CD14-positive monocyte (primary cell): ENCODE results near the gene STX4. TPM values are rescaled to one million over a fixed set of nuclear protein-coding genes. Genes with fewer than 3 reads are reported as not detected.

Source experiments
- DNase-seq, 3 donors: peaks; one replicate each; pipeline ENCODE4 v3.0.0-alpha.2; 2011 to 2022
- H2AFZ ChIP-seq: 2 replicates; pipeline ENCODE4 v1.6.0; 2012; ENCODE audit warnings: mild to moderate bottlenecking, low read depth, low read length, inconsistent platforms; ENCODE audit not compliant: insufficient read depth, poor library complexity, severe bottlenecking
- H3K27ac ChIP-seq, 2 donors: 1 replicate in 1 of 2; 2 replicates in 1 of 2; pipeline ENCODE4 v1.5.1; 2012 to 2013; ENCODE audit warnings: low read length in 2 of 2, control low read depth in 1 of 2, inconsistent platforms in 1 of 2, low read depth in 1 of 2, mild to moderate bottlenecking in 1 of 2
- H3K27me3 ChIP-seq, 2 donors: one replicate each; pipeline versions ENCODE4 v1.6.0 to v1.6.1; 2011 to 2013; ENCODE audit warnings: low read length in 2 of 2; ENCODE audit not compliant: control insufficient read depth in 2 of 2, insufficient read depth in 2 of 2
- H3K36me3 ChIP-seq, 2 donors: replicated peaks in 1 of 2; 1 replicate in 1 of 2; 2 replicates in 1 of 2; pipeline versions ENCODE4 v1.5.1 to v1.6.1; 2012 to 2013; ENCODE audit warnings: low read length in 2 of 2, control low read depth in 1 of 2, inconsistent platforms in 1 of 2, mild to moderate bottlenecking in 1 of 2; ENCODE audit not compliant: insufficient read depth in 2 of 2, control insufficient read depth in 1 of 2
- H3K4me1 ChIP-seq, 2 donors: 1 replicate in 1 of 2; 2 replicates in 1 of 2; pipeline versions ENCODE4 v1.5.1 to v1.6.1; 2012 to 2013; ENCODE audit warnings: low read length in 2 of 2, control low read depth in 1 of 2, inconsistent platforms in 1 of 2, mild to moderate bottlenecking in 1 of 2, moderate library complexity in 1 of 2; ENCODE audit not compliant: insufficient read depth in 2 of 2, control insufficient read depth in 1 of 2
- H3K4me2 ChIP-seq: replicated peaks from 2 replicates; pipeline ENCODE3; 2012; ENCODE audit warnings: low read length, moderate library complexity, mild to moderate bottlenecking; ENCODE audit not compliant: poor library complexity, severe bottlenecking; ENCODE audit errors: extremely low read depth
- H3K4me3 ChIP-seq, 3 experiments: fragments of 200-600 bp in 1 of 3; sonication (generic) in 1 of 3; replicated peaks in 1 of 3; 1 replicate in 2 of 3; 2 replicates in 1 of 3; pipeline ENCODE4 v1.5.1; 2011 to 2013; ENCODE audit warnings: low read length in 3 of 3, mild to moderate bottlenecking in 3 of 3, control low read depth in 2 of 3, low read depth in 2 of 3, inconsistent platforms in 1 of 3, moderate library complexity in 1 of 3
- H3K79me2 ChIP-seq: 2 replicates; pipeline ENCODE4 v1.6.0; 2012; ENCODE audit warnings: mild to moderate bottlenecking, control low read depth, inconsistent platforms, low read length, moderate library complexity; ENCODE audit not compliant: insufficient read depth
- H3K9ac ChIP-seq: 2 replicates; pipeline ENCODE4 v1.6.0; 2017; ENCODE audit warnings: low read length, mild to moderate bottlenecking; ENCODE audit not compliant: insufficient read depth, poor library complexity, severe bottlenecking
- H3K9me3 ChIP-seq, 2 donors: replicated peaks in 1 of 2; 1 replicate in 1 of 2; 2 replicates in 1 of 2; pipeline versions ENCODE4 v1.5.1 to v1.6.1; 2012 to 2013; ENCODE audit warnings: low read length in 2 of 2, control low read depth in 1 of 2; ENCODE audit not compliant: control insufficient read depth in 1 of 2, insufficient read depth in 1 of 2
- H4K20me1 ChIP-seq: 2 replicates; pipeline ENCODE4 v1.6.0; 2012; ENCODE audit warnings: mild to moderate bottlenecking, low read length, control low read depth, moderate library complexity; ENCODE audit not compliant: insufficient read depth
- H3K27ac Mint-ChIP-seq, 7 donors: one replicate each; pipeline ENCODE4 v1.8.0; 2020; ENCODE audit warnings: mild to moderate bottlenecking in 7 of 7, mixed read lengths in 7 of 7, moderate library complexity in 6 of 7, inconsistent platforms in 2 of 7
- H3K27me3 Mint-ChIP-seq, 3 donors: one replicate each; pipeline ENCODE4 v1.8.0; 2021 to 2022; ENCODE audit warnings: low read depth in 3 of 3, mild to moderate bottlenecking in 3 of 3, mixed read lengths in 3 of 3, moderate library complexity in 3 of 3, inconsistent platforms in 1 of 3
- H3K36me3 Mint-ChIP-seq, 2 donors: one replicate each; pipeline ENCODE4 v1.8.0; 2020; ENCODE audit warnings: mixed read lengths in 2 of 2, inconsistent platforms in 1 of 2, mild to moderate bottlenecking in 1 of 2
- H3K4me1 Mint-ChIP-seq: one replicate; pipeline ENCODE4 v1.8.0; 2020; ENCODE audit warnings: mild to moderate bottlenecking, mixed read lengths
- H3K4me3 Mint-ChIP-seq, 2 donors: one replicate each; pipeline ENCODE4 v1.8.0; 2020; ENCODE audit warnings: mild to moderate bottlenecking in 2 of 2, mixed read lengths in 2 of 2, moderate library complexity in 1 of 2
- H3K9me3 Mint-ChIP-seq, 7 donors: one replicate each; pipeline ENCODE4 v1.8.0; 2020 to 2022; ENCODE audit warnings: mixed read lengths in 7 of 7, mild to moderate bottlenecking in 6 of 7, moderate library complexity in 6 of 7, inconsistent platforms in 2 of 7
- CTCF ChIP-seq: fragments of 200-600 bp; IDR thresholded peaks from one replicate; pipeline ENCODE4 v1.8.0; 2022; ENCODE audit warnings: antibody characterized with exemption, mild to moderate bottlenecking
- WGBS: methylation state at CpG from one replicate; pipeline ENCODE4 v1.1.5; 2013; ENCODE audit warnings: missing lambda C conversion rate; ENCODE audit not compliant: insufficient coverage; 5-methylcytosine and 5-hydroxymethylcytosine counted together
- intact Hi-C, 2 donors: fragments of 100-400 bp; cut with micrococcal nuclease; formaldehyde crosslinking; loops; one replicate each; pipeline versions ENCODE4 v1.15.0 to v1.15.1; 2023
- polyA plus RNA-seq, 3 donors: library from polyadenylated mRNA; depleted of rRNA in 1 of 3; unstranded in 2 of 3; stranded (reverse) in 1 of 3; fragments of 300-500 nt in 2 of 3; fragments of >200 nt in 1 of 3; fragmentation: Illumina TruSeq in 2 of 3; gene quantifications; 1 replicate in 2 of 3; 2 replicates in 1 of 3; pipeline ENCODE4 v1.2.3, GENCODE V29; 2012 to 2021

Gene STX4
- polyA plus RNA-seq, 3 donors = 18.6 to 186 (median 21.8) TPM

GRCh38 chr16:31031276-31031675 is 2.1 kb upstream of the STX4 start:
- H3K9me3 Mint-ChIP-seq = peaks cover 0 to 2% (median 0%) of the 10 kb centered on the region in 7 donors
- peaks cover 5 to 7% of the 10 kb centered on the region in 2 donors for H3K36me3 ChIP-seq
- H3K27ac ChIP-seq = no peak overlapping the region
- H3K36me3 Mint-ChIP-seq = peaks cover 12 to 14% of the 10 kb centered on the region in 2 donors
- H3K27ac Mint-ChIP-seq = peak overlapping the region in 6 of 7 donors; percentile 42 to 99 (median 98)
- no peak for TF ChIP-seq CTCF
- no peak overlapping the region for H2AFZ ChIP-seq
- peak overlapping the region in 1 of 2 donors; percentile 15 for H3K4me3 Mint-ChIP-seq
- no peaks in the 10 kb centered on the region for H3K9me3 ChIP-seq
- H4K20me1 ChIP-seq = peaks cover 19% of the 10 kb centered on the region
- no peak overlapping the region for H3K4me3 ChIP-seq
- DNase-seq = no peak
- intact Hi-C loops = loop anchor here (5.0 kb wide), 4 partner anchors 34 to 836 kb away; partner anchors contain the start of gene VKORC1 (in 1 of the 2)
- 83% methylated on average over 2 of the region's 4 CpGs for WGBS
- H3K9ac ChIP-seq = no peak overlapping the region
- peaks cover 0 to 3% (median 2%) of the 10 kb centered on the region in 3 donors for H3K27me3 Mint-ChIP-seq
- H3K27me3 ChIP-seq = no peaks in the 10 kb centered on the region
- peaks cover 27% of the 10 kb centered on the region for H3K79me2 ChIP-seq
- H3K4me2 ChIP-seq = no peak overlapping the region
- H3K4me1 Mint-ChIP-seq = peaks cover 29% of the 10 kb centered on the region
- peaks cover 30 to 37% of the 10 kb centered on the region in 2 donors for H3K4me1 ChIP-seq

GRCh38 chr16:31033709-31034492 is 543 bp downstream of the STX4 start:
- peaks cover 16 to 21% of the 10 kb centered on the region in 2 donors for H3K36me3 ChIP-seq
- Mint-ChIP-seq H3K9me3 (peaks cover 0 to 2% (median 0%) of the 10 kb centered on the region in 7 donors), H3K4me3 (peak overlapping the region; percentile 94 to 95), H3K27ac (peak overlapping the region; percentile 97 to 99 (median 99)), H3K36me3 (peaks cover 26 to 28% of the 10 kb centered on the region in 2 donors), H3K27me3 (peaks cover 0 to 3% (median 2%) of the 10 kb centered on the region in 3 donors), H3K4me1 (peaks cover 34% of the 10 kb centered on the region)
- H3K4me3 ChIP-seq = peak overlapping the region; percentile 52 to 96 (median 70)
- peak; percentile 79 to 87 (median 81) for DNase-seq
- peaks cover 22% of the 10 kb centered on the region for H4K20me1 ChIP-seq
- intact Hi-C loops = loop anchor here (1.0 to 5.0 kb wide), 7 partner anchors 19 to 833 kb away; partner anchors contain the start of genes VKORC1 (in 1 of the 2), ZNF646 (in 1 of the 2) and ZNF668 (in 1 of the 2)
- H3K4me2 ChIP-seq = peak overlapping the region; percentile 85
- peaks cover 38 to 45% of the 10 kb centered on the region in 2 donors for H3K4me1 ChIP-seq
- no peaks in the 10 kb centered on the region for H3K9me3 ChIP-seq
- peak overlapping the region; percentile 92 for H3K9ac ChIP-seq
- 1% methylated on average over 33 of the region's 47 CpGs for WGBS
- H3K79me2 ChIP-seq = peaks cover 27% of the 10 kb centered on the region
- no peaks in the 10 kb centered on the region for H3K27me3 ChIP-seq
- peak overlapping the region; percentile 70 for H2AFZ ChIP-seq
- TF ChIP-seq CTCF = no peak
- peak overlapping the region; percentile 97 to 100 for H3K27ac ChIP-seq
